HG03575 (cell line): ENCODE measurements around the gene DNAJC11.
A peak's percentile ranks its signal among the peaks of the same experiment; 100 is the strongest.

Source experiments
- ATAC-seq: cut with Tn5 transposase; IDR thresholded peaks from one replicate; pipeline ENCODE4 v1.9.1; 2021; ENCODE audit not compliant: unreplicated experiment, insufficient number of reproducible peaks, low FRiP score; ENCODE audit errors: extremely low read depth

Gene DNAJC11

DNA sequence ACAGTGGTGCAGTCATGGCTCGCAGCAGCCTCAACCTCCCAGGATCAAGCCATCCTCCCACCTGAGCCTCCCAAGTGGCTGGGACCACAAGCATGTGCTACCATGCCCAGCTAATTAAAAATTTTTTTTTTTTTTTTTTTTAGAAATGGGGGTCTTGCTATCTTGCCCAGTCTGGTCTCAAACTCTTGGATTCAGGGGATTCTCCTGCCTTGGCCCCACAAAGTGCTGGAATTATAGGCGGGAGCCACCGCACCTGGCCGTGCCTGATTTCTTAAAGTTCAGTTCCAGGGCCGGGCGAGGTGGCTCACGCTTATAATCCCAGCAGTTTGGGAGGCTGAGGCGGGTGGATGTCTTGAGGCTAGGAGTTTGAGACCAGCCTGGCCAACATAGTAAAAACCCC, 70.6 kb downstream of the DNAJC11 start:
- ATAC-seq = no peak

DNA sequence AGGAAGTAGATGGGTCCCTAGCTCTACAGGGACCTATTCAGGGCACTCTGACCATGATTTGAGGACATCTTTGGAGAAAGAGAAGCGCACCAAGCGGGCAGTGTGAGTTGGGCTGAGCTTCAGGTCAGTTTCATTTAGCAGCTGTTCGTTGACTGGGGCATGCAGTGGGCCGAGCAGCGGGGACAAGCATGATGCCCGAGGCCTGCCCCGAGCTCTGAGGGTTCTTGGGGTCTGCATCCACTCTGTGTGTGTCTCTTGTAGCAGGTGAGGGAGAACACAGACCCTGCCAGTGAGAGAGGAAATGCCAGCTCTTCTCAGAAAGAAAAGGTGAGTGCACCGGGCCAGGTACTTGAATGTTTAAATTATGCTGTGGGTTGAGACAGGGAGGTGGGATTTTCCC, 71.6 kb downstream of the DNAJC11 start:
- ATAC-seq = no peak

- ATAC-seq = no peak
These were observed 72.6 kb downstream of the DNAJC11 start for GRCh38 chr1:6628971-6629479.

DNA sequence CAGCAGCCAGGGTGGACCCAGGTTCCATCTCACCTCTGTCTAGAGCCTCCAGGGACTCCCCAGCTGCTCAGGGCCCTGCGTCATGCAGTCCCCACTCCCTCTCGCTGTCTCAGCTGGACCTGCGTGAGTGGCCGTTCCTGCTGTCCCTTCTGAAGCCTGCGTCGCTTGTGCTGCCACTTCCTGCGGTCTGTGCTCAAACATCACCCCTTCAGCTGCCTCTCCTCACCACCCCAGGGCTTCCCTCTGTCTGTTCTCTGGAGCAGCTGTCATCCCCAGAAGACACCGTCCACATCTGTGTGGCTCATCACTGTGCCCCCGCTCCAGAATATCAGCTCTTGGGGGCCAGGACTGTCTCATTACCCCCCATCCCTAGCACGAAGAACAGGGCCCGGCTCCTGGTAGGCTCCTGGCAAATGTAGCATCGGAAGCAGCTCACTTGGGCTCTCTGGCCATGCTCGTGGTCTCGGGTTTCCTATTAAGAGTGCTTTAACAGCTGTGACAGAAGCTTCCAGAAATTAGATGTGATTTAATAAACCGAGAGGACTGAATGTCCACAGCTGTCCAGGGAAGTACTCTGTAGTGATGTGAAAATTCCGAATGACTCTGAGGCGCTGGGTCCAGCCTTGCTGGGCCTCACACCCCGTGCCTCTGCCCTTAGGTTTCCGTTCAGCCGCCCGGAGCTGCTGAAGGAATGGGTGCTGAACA, 73.6 kb downstream of the DNAJC11 start:
- no peak for ATAC-seq

DNA sequence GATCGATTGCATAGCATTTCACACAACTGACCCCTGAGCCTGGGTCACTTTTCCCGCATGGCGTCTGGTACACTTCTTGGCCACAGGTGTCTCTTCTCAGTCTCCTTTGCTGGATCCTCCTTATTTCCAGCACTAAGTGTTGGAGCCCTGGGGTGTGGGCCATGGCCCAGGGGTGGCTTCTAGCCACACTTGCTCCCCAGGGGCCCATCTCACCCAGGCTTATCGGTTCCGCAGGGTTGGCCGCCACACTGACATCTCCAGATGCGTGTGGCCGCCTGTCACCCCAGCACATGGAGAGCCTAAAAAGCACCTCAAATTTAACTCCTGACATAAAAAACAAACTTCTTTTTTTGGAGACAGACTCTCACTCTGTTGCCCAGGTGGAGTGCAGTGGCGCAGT, 74.6 kb downstream of the DNAJC11 start:
- no peak for ATAC-seq

- ATAC-seq = no peak
These were observed 75.9 kb downstream of the DNAJC11 start for GRCh38 chr1:6625584-6626149.

DNA sequence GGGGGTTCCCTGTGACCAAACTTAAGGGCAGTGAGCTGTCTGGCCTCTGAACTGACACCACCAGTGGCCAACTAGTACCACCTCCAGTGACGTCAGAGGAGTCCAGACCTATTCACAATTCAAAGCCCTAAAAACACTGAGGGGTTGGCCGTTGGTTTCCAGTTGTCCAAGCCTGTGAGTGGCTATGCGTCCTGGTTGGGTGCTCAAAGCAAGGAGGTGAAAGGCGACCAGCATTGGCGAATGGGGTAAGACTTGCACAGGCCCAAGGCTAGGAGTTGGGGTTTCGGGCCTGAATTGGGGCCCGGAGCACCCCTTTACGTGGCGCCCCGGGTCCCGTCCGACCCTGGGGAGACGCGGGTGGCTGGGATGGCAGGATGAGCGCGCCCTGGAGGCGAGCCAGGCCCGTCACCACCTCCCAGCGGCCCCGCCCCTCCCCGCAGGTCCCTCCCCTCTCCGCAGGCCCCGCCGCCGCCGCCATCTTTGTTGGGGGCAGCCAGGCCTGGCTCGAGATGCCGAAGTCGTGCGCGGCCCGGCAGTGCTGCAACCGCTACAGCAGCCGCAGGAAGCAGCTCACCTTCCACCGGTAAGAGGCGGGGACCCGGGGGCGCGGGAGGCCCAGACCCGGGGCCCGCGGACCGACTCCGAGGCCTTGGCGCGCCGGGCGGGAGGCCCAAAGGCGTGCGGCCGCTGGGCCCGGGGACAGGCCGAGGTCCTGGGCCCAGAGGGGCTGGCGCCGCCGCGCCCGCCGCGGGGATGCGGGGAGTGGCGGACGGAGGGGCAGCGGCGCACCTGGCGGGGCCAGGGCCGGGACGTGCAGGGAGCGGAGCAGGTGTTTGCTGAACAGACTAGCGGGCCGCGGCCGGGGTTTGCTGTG, 76.7 kb downstream of the DNAJC11 start, which contains the start of gene THAP3:
THAP3 (plus strand) TSS at position 159 of the 874 bp plus-strand sequence; CDS start at position 510, 351 bp downstream.
- ATAC-seq = no peak

DNA sequence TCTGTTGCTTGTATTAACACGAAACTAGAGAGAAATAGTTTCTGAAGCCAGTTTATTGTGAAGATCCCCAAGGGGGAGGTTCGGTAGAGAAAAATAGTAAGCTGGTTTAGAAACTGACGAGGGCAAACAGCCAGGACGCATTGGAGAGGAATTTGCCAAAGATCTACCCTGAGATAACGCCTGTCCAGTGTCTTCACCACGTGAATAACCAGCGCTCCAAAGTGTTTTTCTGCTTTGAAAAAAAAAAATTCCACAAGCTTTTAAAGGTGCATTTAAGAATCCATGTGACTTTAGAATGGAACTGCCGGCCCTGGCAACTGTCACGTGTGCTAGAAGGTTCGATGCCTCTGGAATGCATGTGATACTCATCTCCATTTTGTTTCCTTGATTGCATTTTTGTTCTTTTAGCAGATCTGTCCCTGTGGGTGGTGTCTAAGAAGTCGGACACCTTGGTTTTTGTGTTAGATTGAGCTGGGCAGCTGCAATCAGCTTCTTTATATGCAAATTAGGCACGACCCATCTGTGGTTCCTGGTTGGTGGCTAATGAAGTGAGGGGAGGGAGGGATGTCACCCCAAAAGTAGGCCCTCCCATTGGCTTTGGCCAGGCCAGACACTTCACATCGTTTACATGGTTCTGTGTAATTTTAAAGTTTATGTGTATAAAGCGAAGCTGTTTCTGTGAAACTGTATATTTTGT, 78.2 kb downstream of the DNAJC11 start:
- ATAC-seq = no peak

DNA sequence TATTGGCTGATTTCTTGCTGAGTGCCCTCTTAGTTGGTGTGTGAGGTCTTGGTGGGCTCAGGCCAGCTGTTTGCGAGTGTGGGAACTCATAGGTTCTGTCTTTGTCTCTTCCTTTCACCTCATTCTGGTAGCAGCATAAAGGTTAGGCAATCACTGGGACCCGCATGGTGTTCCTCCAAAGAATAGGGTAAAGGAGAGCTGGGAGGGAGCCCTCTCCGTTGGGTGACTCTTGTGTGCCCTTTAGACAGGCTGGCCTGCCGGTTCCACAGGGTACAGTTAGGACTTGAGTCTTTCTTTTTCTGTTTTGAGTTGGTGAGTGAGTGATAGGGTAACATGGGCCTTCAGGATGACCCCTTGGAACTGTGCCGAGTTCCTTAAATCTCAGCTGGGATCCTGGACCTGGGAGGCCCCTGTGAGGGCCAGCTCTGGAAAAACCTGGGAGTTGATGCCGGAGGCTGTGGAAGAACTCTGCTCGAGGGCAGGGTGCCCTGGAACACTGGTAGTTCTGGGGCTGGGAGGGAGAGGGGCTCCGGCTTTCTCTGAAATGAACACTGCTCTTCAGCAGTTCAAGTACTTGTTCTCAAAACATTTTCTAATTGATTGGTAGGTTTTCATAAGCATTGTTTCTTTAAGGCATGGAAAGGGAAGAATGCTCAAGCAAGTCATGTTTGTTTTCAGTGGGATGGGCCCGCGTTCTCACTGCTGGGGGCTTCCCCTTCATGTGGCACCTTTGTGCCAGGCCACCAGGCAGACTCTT, 79.0 kb downstream of the DNAJC11 start:
- ATAC-seq = no peak

- no peak for ATAC-seq
These were observed 79.9 kb downstream of the DNAJC11 start for GRCh38 chr1:6621429-6622391.

DNA sequence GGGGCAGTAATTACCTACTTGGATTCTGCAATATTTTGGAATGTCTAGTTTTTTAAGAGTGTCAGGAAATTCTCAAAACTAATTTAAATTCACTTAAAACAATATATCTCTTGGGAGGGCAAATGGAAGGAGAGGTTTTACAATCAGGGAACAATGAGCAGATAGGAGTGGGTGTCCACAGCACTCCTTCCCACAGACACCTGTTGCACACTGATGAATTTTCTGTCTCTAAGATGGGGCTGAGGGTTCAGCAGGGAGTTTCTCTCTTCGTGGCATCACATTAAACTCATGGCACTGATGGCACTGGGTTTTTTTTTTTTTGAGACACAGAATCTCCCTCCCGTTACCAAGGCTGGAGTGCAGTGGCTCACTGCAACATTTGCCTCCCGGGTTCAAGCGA, 82.6 kb downstream of the DNAJC11 start:
- no peak for ATAC-seq

- no peak for ATAC-seq
These were observed 86.5 kb downstream of the DNAJC11 start for GRCh38 chr1:6614929-6615785.

DNA sequence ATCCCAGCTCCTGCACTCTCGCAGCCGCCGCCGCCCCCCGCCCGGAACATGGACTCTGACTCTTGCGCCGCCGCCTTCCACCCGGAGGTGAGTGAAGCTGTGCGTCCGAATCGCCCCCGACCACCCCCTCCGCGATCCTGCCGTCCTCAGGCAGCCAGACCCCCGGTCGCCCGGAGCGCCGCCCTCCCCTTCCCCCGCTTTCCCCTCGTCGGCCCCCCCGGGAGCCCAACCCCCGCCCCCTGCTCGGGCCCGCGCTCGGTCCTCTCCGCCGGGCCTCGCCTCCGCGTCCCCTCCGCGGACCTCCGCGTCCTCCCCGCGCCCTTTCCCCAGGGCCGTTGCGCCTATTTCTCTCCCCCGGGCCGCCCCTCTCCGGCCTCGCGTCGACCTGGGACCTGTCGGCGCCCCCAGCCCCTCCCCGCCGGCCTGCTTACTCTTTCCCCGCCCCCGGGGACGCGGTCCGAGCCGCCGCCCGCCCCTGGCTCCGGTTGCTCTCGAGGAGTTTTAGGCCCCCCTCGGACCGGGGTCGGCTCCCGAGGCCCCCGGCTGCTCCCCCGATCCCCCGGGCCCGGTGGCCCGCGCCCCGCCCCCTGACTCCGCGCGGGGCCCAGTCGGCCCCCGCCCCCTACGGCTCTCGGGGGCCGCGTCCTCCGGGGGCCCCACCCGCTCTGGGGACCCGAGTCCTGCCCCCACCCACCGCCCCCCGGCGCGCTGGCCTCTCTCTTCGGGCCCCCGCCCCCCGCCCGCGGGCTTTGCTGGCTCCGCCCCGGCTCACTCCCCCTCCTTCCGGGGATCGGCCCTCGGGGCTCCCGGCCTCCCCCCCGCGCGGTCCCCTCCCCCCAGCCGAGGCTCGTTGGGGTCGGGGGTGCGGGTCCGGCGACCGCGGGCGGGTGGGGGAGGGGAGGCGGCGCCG, 87.3 kb downstream of the DNAJC11 start:
- ATAC-seq = no peak

- ATAC-seq = peak; percentile 71
These were observed 88.1 kb downstream of the DNAJC11 start, which contains the start of gene PHF13 for GRCh38 chr1:6613361-6614018. Gene PHF13, plus strand, starts transcription at chr1:6613731. Its CDS starts 336 bp downstream, at chr1:6614067.
